Forelimb muscle (tissue), 1 donor: ENCODE measurements around the gene POLG. TPM values are rescaled to one million over a fixed set of nuclear protein-coding genes. Genes with fewer than 3 reads are reported as not detected.

Experiments used
- DNase-seq: peaks from one replicate; pipeline ENCODE4 v3.0.0-alpha.2; 2013; ENCODE audit warnings: low read depth
- polyA plus RNA-seq: library from polyadenylated mRNA; unstranded; fragments of 120-200 nt; gene quantifications from one replicate; pipeline ENCODE4 v1.2.1, GENCODE V29; 2013; ENCODE audit not compliant: insufficient read length

Gene POLG
- polyA plus RNA-seq, 1 donor, result 42.2 TPM

DNA sequence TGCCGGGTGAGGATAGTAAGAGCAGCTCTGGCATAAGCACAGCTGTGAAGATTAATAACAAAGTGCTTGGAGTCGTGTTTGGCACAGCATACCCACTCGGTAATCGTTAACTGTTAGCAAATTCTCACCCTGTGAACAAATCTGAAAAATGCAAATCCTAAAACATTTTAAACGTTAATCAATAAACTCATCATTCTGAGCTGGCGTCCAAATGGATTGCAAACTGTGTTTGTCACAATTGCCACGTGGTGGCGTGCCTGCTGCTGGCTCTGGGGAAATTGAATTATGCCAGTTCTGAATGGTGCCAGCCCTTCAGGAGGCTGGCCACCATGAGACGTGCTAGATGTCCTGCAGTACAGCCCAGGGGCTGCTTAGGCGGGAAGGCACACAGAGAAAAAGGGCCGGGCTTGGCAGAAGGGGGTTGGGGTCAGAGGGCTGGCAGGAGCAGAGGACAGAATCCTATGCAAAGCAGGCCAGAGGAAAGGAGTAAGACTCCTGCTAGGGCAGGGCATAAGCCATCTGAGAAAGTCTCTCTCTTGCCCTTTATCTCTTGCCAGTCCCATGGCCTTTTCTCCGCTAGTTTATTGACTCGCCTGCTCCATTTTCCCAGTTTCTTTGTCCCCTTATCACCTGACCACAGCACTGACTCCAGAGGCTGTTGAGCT is 22.1 kb upstream of the POLG start:
- DNase-seq, result no peak

DNA sequence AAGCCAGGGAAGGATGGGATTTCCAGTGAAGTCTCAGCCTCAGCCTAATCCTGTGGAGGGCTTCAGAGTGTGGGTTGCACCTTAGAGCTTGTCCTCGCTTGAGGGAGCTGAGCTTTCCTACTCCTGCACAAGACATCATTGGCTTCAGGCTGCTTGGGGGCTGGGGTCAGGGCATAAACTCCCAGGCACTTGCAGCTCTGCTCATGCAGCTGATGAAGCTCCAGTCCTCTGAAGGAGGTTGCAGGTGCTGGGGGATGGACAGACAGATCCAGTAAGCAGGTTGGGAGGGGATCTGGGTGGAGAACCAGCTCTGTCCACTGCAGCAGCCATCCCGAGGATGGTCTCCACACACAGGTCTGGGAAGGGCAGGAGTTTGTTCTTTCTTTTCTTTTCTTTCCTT is 19.4 kb upstream of the POLG start:
- no peak for DNase-seq

DNA sequence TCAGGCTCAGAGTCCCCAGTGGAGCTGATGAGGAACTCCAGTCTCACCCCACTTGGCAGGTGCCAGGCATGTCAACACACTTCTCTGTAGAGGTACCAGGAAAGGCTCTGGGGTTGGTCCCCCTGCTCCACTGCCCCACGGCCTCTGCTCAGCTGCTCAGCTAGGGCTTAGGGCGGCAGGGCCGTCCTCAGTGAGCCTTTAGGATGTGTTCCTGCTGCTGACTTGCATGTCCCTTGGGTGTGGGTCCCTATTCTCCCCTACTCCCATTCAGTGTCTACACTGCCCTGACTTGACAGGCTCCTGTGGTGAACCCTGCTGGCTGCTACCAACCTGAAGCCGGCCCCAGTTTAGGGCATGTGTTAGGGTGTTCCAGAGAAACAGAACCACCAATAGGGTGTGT is 17.9 kb upstream of the POLG start:
- DNase-seq, result no peak

- DNase-seq, result no peak
Observed at GRCh38 chr15:89349206-89349558, 14.6 kb upstream of the POLG start.

GRCh38 chr15:89346516-89347231 is 12.1 kb upstream of the POLG start:
- DNase-seq, result no peak

GRCh38 chr15:89345248-89345647 is 10.6 kb upstream of the POLG start:
- DNase-seq, result no peak

DNA sequence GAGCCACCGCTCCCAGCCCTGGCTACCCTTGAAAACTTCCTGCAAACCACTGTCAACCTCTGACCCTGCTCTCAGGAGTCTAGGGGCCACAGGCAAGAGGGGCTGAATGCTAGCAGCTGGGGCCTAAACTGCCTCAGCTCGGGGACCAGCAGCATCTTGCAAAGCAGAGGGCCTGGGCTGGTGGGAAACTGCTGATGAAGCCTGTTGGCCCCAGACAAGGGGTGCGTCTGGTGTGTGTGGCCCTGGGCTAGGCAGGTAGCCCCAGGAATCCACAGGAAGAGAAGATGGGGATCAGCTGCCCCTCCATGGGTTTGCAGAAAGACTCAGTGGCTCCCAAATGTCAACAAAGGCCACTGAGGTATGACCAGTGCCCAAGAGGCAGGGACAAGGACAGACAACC is 8.2 kb upstream of the POLG start:
- DNase-seq, result no peak

GRCh38 chr15:89341316-89342005 is 6.8 kb upstream of the POLG start:
- DNase-seq, result no peak

DNA sequence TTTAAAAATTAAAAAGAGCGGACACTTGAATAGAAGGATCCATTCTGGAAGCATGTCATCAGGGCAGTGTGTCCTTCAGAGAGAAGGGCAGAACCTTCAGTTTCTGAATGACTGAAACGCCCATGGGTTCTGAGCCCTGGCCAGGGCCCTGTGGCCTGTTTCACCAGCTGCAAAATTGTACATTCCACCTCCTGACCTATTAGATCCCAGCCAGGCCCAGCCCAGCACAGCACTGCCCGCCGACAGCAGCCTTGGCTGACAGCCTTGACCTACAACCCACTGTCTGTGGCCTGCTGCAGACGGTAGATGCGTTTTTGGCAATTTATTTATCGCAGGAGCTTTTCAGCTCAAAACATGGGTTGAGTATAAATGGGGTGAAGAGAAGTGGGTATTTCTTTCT is 5.9 kb upstream of the POLG start:
- DNase-seq, result no peak

DNA sequence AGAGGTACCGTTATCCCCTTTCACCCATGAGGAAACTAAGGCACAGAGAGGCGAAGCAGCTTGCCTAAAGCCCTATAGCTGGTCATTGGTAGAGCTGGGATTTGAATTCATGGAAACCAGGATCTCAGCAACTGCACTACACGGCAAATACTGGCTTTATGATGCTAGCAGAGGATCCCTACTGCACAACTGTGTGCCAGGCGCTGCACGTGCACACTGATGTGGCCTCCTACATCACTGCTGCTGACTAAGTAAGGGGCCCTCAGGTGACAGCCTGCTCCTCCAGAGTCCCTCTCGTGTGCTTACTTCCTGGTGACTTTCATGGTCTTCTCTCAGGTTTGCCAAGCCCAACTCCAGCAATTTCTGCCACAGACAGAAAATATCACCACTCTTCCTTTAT is 3.4 kb upstream of the POLG start:
- DNase-seq, result no peak

DNA sequence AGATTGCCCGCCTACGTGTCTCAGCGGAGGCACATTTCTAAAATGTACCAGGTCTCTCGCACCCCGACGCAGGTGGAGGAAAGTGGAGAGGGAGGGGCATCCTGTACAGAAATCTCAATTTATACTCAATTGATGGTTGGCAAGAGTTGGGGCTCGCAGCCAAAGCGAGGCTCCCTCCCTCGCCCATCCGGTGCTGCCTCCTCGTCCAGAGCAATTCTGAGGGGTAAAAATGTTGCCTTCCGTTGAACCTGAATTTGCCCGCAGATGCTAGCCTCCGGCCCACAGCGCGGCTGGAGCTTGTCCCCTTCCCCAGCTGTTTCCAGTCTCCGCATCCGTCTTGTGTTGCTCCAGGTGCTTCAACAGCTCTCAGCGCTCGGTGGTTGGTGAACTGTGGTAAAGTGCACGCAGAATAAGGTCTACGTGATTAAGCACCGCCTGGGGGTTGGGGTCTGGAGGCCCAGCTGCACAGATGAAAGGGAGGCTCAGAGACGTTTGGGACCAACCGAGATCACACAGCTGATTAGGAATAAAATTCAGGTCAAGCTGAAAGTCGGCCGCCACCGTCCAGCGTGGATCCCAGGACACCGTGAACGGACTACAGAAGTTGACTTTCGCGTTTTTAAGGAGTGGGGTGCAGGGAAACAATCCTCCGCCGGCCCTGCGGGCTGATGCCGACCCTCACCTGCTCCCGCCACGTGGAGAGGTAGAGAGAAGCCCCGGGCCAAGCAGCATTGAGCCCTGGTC is 846 bp upstream of the POLG start:
- DNase-seq, result no peak

- no peak for DNase-seq
Observed at GRCh38 chr15:89333959-89334509, 590 bp downstream of the POLG start.

- DNase-seq, result no peak
Observed at GRCh38 chr15:89333011-89333860, 1.4 kb downstream of the POLG start.

- no peak for DNase-seq
Observed at GRCh38 chr15:89332446-89332845, 2.2 kb downstream of the POLG start.

DNA sequence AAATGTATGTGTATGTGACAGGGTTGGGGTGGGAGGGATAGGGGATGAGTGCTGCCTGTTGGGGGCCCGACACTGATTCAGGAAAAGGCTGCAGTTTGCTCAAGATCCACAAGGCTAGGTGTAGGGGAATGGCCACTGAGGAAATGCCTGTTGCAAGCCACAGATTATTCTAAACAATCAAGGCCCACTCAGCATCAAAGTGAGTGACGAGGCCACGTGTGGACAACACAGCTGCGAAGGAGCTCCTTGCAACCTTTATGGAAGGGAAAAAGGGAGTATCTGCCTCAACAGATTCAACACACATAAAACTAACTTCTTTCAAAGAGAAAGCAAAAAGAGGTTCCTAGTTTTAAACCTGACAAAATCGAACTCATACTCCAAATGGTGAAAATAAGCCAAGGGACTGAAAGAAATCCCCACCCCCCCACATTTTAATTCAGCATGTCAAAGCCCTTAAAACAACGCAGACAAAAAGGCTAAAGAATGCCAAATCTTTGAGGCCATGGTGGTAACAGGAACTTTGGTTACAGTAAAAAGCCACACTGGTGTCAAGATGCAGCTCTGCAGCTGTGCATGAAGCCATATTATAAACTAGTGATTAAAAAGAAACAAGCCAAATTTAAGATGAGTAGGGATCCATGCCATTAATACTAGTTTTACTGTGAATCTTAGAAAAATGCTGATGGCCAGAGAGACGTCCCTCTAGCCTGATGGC is 3.6 kb downstream of the POLG start:
- no peak for DNase-seq

DNA sequence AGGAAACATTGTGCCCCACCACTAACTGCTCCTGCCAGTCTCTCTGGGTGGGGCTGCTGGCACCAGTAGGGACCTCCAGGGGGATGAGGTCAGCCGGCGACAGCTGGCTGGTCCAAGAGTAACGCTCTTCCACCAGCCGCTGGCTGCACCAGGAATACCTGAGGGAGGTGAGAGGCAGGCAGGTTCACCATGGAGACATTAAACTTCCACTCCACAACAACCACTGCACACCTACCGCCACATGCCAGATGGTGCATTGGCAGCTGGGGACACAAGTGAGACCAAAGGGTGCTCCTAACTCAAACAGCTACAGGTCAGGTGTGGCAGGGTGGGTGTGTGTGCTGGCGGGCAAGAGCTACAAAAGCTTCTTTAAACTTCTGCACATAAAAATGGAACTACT is 4.5 kb downstream of the POLG start:
- DNase-seq, result no peak

DNA sequence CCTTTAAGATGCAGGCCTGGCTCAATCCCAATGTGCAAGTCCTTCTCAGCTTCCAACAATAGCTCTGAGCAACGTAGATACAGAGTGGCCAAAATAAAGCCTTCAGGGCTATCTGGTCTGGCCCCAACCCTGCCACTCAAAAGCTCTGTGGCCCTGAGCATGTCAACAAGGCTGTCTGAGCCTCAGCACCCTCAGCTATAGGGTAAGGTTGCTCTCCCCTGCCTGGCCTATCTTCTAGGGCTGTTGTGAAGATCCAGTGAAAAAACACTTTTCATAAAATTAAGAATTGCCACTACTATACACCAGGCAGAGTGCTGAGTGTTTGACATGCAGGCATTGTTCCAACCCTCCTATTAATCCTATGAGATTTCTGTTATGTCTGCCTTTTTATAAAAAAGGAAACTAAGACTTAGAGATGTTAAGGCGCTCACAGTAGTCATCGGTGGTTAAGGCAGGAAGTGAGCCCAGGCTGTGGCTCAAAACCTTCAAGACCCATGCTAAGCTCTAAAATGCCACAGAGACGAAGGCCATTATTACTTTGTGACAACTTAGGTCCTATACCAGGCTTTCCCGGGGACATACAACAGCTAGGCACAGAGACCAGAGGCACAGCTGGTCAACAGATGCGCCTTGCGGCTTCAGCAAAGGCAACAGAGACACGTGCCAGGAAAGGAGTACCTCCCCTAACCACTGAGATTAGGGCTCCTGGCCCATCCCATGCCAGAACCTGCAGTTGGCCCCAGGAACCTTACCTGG is 5.1 kb downstream of the POLG start:
- no peak for DNase-seq

DNA sequence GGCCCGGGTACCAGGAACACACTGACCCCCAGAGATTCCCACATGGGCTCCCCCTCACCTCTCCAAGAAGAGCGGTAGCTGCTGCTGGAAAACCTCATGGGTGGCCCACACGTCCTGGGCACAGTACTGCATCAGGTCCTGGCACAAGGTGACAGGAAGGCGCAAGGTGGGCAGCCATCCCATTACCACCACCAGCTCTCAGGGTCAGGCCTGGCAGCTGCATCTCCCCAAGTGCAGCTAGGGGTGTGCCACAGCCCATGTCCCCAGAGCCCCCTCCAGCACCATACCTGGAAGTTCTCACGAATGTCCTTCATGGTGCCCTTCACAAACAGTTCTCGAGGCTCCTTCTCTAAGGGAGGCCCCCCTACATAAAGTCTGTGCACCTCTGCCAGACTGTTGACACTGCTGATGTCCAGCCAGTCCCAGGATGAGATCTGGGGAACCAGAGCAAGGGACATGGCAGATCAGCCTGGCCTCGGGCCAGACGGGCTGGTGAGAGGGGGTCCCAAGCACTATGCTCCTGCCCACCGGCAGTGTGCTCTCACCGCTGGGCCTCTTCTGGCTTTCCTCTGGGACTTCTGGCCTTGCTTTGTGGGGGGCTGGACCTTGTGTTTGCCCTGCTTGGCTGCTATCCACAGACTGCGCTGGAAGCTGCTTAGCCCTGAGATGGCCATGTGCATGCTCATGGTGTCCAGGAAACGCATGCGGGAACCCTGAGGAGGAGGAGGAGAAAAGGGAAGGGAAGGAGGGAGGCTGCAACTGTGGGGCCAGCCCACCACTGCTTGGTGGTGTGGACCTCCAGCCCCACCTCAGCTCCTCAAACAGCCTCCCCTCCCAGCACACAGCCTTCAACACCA is 6.0 kb downstream of the POLG start:
- no peak for DNase-seq

- no peak for DNase-seq
Observed at GRCh38 chr15:89327113-89327512, 7.5 kb downstream of the POLG start.
